Stimulated activated CD8-positive, alpha-beta memory T cell treated with anti-CD3 and anti-CD28 coated beads, Interleukin-15, amount 100 ng/mL, for 48 hours (primary cell): ENCODE results near the gene NRG3.

Experiments
- DNase-seq, 2 donors: peaks; one replicate each; pipeline ENCODE4 v3.0.0-alpha.2; 2020; ENCODE audit warnings: low read depth in 2 of 2

NRG3 gene

GRCh38 chr10:82213784-82214183, 338.8 kb downstream of the NRG3 start:
- DNase-seq = no peak

- DNase-seq = no peak
Measured at GRCh38 chr10:82221056-82221455, 346.1 kb downstream of the NRG3 start.

GRCh38 chr10:82221601-82222149, 346.7 kb downstream of the NRG3 start:
- no peak for DNase-seq

- DNase-seq = no peak
Measured at GRCh38 chr10:82228701-82229100, 353.7 kb downstream of the NRG3 start.

GRCh38 chr10:82234173-82234572, 359.2 kb downstream of the NRG3 start:
- no peak for DNase-seq

- DNase-seq = no peak
Measured at GRCh38 chr10:82236084-82236731, 361.2 kb downstream of the NRG3 start.

GRCh38 chr10:82238291-82238690, 363.3 kb downstream of the NRG3 start:
- no peak for DNase-seq

- no peak for DNase-seq
Measured at GRCh38 chr10:82240408-82240807, 365.4 kb downstream of the NRG3 start.

- no peak for DNase-seq
Measured at GRCh38 chr10:82242778-82243177, 367.8 kb downstream of the NRG3 start.

- no peak for DNase-seq
Measured at GRCh38 chr10:82245157-82245556, 370.2 kb downstream of the NRG3 start.

GRCh38 chr10:82245906-82246560, 371.0 kb downstream of the NRG3 start:
- no peak for DNase-seq

GRCh38 chr10:82249141-82249540, 374.1 kb downstream of the NRG3 start:
- no peak for DNase-seq

- DNase-seq = no peak
Measured at GRCh38 chr10:82251222-82251906, 376.4 kb downstream of the NRG3 start.

- DNase-seq = no peak
Measured at GRCh38 chr10:82252081-82252480, 377.1 kb downstream of the NRG3 start.

GRCh38 chr10:82254237-82254636, 379.2 kb downstream of the NRG3 start:
- no peak for DNase-seq

- no peak for DNase-seq
Measured at GRCh38 chr10:82256275-82256674, 381.3 kb downstream of the NRG3 start.

GRCh38 chr10:82266438-82266837, 391.4 kb downstream of the NRG3 start:
- no peak for DNase-seq

GRCh38 chr10:82267014-82267413, 392.0 kb downstream of the NRG3 start:
- no peak for DNase-seq

GRCh38 chr10:82267465-82267864, 392.5 kb downstream of the NRG3 start:
- no peak for DNase-seq

GRCh38 chr10:82267960-82268359, 393.0 kb downstream of the NRG3 start:
- DNase-seq = no peak

GRCh38 chr10:82277591-82277990, 402.6 kb downstream of the NRG3 start:
- no peak for DNase-seq

GRCh38 chr10:82278401-82279182, 403.6 kb downstream of the NRG3 start:
- DNase-seq = no peak
